GM23338 (cell line): ENCODE results near the gene PCDHB6.
"Not testable (repeated sequence)": the region's sequence is repeated elsewhere in the genome, so short reads cannot be mapped to it uniquely, and the experiment has no call there.

Experiments
- CREB1 ChIP-seq: fragments of 250-450 bp; sonication (Bioruptor Pico); IDR thresholded peaks from 2 replicates; pipeline ENCODE4 v1.5.0; 2020; ENCODE audit warnings: low read depth, mild to moderate bottlenecking, moderate library complexity
- EZH2 ChIP-seq: fragments of 200-600 bp; sonication (generic); IDR thresholded peaks from one replicate; pipeline ENCODE4 v1.8.0; 2017; ENCODE audit warnings: antibody characterized with exemption, mild to moderate bottlenecking, low read depth; ENCODE audit not compliant: unreplicated experiment
- EZH2phosphoT487 ChIP-seq: fragments of 200-600 bp; sonication (generic); IDR thresholded peaks from one replicate; pipeline ENCODE4 v1.8.1; 2018; ENCODE audit warnings: antibody characterized with exemption; ENCODE audit not compliant: unreplicated experiment
- JUNB ChIP-seq: IDR thresholded peaks from one replicate; pipeline ENCODE4 v1.6.1; 2016; ENCODE audit warnings: antibody characterized with exemption; ENCODE audit not compliant: unreplicated experiment
- POLR2AphosphoS5 ChIP-seq: IDR thresholded peaks from 2 replicates; pipeline ENCODE4 v1.6.1; 2016; ENCODE audit warnings: antibody characterized with exemption, low read depth
- ZNF114 ChIP-seq: fragments of 250-450 bp; sonication (Bioruptor Pico); IDR thresholded peaks from 2 replicates; pipeline ENCODE4 v1.5.0; 2020; ENCODE audit warnings: mild to moderate bottlenecking, moderate library complexity
- TF ChIP-seq, protein P1 (sequence below), 2 experiments: fragments of 200-600 bp in 1 of 2; sonication (generic) in 1 of 2; conservative IDR thresholded peaks; 2 replicates each; pipeline versions ENCODE4 v1.5.1 to v1.6.1; 2016 to 2017; ENCODE audit warnings: antibody characterized with exemption in 2 of 2, low read depth in 2 of 2, mild to moderate bottlenecking in 2 of 2, moderate library complexity in 1 of 2
- TF ChIP-seq, protein P2 (sequence below): IDR thresholded peaks from one replicate; pipeline ENCODE4 v1.6.1; 2018; ENCODE audit warnings: antibody characterized with exemption; ENCODE audit not compliant: unreplicated experiment

DNA sequence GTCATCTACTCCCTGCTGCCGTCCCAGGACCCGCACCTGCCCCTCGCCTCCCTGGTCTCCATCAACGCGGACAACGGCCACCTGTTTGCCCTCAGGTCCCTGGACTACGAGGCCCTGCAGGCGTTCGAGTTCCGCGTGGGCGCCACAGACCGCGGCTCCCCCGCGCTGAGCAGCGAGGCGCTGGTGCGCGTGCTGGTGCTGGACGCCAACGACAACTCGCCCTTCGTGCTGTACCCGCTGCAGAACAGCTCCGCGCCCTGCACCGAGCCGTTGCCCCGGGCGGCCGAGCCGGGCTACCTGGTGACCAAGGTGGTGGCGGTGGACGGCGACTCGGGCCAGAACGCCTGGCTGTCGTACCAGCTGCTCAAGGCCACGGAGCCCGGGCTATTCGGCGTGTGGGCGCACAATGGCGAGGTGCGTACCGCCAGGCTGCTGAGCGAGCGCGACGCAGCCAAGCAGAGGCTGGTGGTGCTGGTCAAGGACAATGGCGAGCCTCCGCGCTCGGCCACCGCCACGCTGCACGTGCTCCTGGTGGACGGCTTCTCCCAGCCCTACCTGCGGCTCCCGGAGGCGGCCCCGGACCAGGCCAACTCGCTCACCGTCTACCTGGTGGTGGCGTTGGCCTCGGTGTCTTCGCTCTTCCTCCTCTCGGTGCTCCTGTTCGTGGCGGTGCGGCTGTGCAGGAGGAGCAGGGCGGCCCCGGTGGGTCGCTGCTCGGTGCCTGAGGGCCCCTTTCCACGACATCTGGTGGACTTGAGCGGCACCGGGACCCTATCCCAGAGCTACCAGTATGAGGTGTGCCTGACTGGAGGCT lies 24.6 kb downstream of the PCDHB6 start:
- TF ChIP-seq, protein P1, sequence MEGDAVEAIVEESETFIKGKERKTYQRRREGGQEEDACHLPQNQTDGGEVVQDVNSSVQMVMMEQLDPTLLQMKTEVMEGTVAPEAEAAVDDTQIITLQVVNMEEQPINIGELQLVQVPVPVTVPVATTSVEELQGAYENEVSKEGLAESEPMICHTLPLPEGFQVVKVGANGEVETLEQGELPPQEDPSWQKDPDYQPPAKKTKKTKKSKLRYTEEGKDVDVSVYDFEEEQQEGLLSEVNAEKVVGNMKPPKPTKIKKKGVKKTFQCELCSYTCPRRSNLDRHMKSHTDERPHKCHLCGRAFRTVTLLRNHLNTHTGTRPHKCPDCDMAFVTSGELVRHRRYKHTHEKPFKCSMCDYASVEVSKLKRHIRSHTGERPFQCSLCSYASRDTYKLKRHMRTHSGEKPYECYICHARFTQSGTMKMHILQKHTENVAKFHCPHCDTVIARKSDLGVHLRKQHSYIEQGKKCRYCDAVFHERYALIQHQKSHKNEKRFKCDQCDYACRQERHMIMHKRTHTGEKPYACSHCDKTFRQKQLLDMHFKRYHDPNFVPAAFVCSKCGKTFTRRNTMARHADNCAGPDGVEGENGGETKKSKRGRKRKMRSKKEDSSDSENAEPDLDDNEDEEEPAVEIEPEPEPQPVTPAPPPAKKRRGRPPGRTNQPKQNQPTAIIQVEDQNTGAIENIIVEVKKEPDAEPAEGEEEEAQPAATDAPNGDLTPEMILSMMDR (conservative IDR thresholded peaks at IDR 0.05; ENCODE audit: low read depth in 2 of 2): 0 out of 4 replicates have a peak, but pooled peaks have one; percentile 4 to 18
- TF ChIP-seq EZH2phosphoT487; POLR2AphosphoS5; ZNF114 (CRISPR knock-in tag); EZH2; CREB1 (CRISPR knock-in tag); JUNB: not testable (repeated sequence)
- TF ChIP-seq, protein P2, sequence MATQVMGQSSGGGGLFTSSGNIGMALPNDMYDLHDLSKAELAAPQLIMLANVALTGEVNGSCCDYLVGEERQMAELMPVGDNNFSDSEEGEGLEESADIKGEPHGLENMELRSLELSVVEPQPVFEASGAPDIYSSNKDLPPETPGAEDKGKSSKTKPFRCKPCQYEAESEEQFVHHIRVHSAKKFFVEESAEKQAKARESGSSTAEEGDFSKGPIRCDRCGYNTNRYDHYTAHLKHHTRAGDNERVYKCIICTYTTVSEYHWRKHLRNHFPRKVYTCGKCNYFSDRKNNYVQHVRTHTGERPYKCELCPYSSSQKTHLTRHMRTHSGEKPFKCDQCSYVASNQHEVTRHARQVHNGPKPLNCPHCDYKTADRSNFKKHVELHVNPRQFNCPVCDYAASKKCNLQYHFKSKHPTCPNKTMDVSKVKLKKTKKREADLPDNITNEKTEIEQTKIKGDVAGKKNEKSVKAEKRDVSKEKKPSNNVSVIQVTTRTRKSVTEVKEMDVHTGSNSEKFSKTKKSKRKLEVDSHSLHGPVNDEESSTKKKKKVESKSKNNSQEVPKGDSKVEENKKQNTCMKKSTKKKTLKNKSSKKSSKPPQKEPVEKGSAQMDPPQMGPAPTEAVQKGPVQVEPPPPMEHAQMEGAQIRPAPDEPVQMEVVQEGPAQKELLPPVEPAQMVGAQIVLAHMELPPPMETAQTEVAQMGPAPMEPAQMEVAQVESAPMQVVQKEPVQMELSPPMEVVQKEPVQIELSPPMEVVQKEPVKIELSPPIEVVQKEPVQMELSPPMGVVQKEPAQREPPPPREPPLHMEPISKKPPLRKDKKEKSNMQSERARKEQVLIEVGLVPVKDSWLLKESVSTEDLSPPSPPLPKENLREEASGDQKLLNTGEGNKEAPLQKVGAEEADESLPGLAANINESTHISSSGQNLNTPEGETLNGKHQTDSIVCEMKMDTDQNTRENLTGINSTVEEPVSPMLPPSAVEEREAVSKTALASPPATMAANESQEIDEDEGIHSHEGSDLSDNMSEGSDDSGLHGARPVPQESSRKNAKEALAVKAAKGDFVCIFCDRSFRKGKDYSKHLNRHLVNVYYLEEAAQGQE: not testable (repeated sequence)
